CD4-positive, alpha-beta T cell (primary cell): Measurements from ENCODE around the gene TRAK2. TPM values are rescaled to one million over a fixed set of nuclear protein-coding genes. Genes with fewer than 3 reads are reported as not detected.

ENCODE experiments used
- ATAC-seq: fragments of 200-7000 bp; cut with Tn5 transposase; one replicate; pipeline ENCODE4 v1.10.0; 2022; ENCODE audit warnings: mild to moderate bottlenecking; ENCODE audit not compliant: poor library complexity
- CTCF ChIA-PET: fragments of 350-600 bp; sonication (Branson Sonifier 250); formaldehyde crosslinking; loops from one replicate; lab custom pipeline; 2021; ENCODE audit warnings: antibody characterized with exemption, inconsistent platforms; lab: Charles Lee
- POLR2A ChIA-PET: fragments of 350-600 bp; sonication (Branson Sonifier 250); formaldehyde crosslinking; loops from one replicate; lab custom pipeline; 2021; ENCODE audit warnings: antibody characterized with exemption, inconsistent platforms; lab: Charles Lee
- DNase-seq, 14 experiments: peaks; one replicate each; pipeline ENCODE4 v3.0.0-alpha.2; 2013 to 2020; ENCODE audit warnings: mixed read lengths in 2 of 14
- H3K27ac ChIP-seq, 2 donors: one replicate each; pipeline versions ENCODE4 v1.5.1 to v1.7.0; 2013; ENCODE audit warnings: low read length in 2 of 2, low read depth in 1 of 2, mild to moderate bottlenecking in 1 of 2
- H3K27me3 ChIP-seq, 2 experiments: 1 replicate in 1 of 2; 2 replicates in 1 of 2; pipeline versions ENCODE4 v1.6.1 to v1.7.0; 2013; ENCODE audit warnings: low read length in 2 of 2, control low read depth in 1 of 2, mild to moderate bottlenecking in 1 of 2, moderate library complexity in 1 of 2; ENCODE audit not compliant: insufficient read depth in 2 of 2, control insufficient read depth in 1 of 2
- H3K36me3 ChIP-seq: one replicate; pipeline ENCODE4 v1.6.1; 2013; ENCODE audit warnings: low read length, control low read depth; ENCODE audit not compliant: insufficient read depth
- H3K4me1 ChIP-seq: one replicate; pipeline ENCODE4 v1.6.1; 2013; ENCODE audit warnings: low read length, control low read depth; ENCODE audit not compliant: insufficient read depth
- H3K4me3 ChIP-seq: one replicate; pipeline ENCODE4 v1.5.1; 2013; ENCODE audit warnings: mild to moderate bottlenecking, low read length, moderate library complexity
- H3K9me3 ChIP-seq, 2 experiments: 1 replicate in 1 of 2; 2 replicates in 1 of 2; pipeline versions ENCODE4 v1.6.1 to v1.7.0; 2013; ENCODE audit warnings: low read length in 2 of 2, mild to moderate bottlenecking in 2 of 2, control low read depth in 1 of 2, moderate library complexity in 1 of 2; ENCODE audit not compliant: control insufficient read depth in 1 of 2, insufficient read depth in 1 of 2
- H3K27ac Mint-ChIP-seq: one replicate; pipeline ENCODE4 v1.8.0; 2020; ENCODE audit warnings: mixed read lengths
- H3K27me3 Mint-ChIP-seq: one replicate; pipeline ENCODE4 v1.8.0; 2021; ENCODE audit warnings: mixed read lengths
- H3K36me3 Mint-ChIP-seq: one replicate; pipeline ENCODE4 v1.8.0; 2021; ENCODE audit warnings: low read depth, mixed read lengths
- H3K4me1 Mint-ChIP-seq: one replicate; pipeline ENCODE4 v1.8.0; 2021; ENCODE audit warnings: low read depth, mixed read lengths
- H3K4me3 Mint-ChIP-seq: one replicate; pipeline ENCODE4 v1.8.0; 2020; ENCODE audit warnings: mild to moderate bottlenecking, mixed read lengths
- H3K9me3 Mint-ChIP-seq: one replicate; pipeline ENCODE4 v1.8.0; 2020; ENCODE audit warnings: mixed read lengths
- CTCF ChIP-seq: fragments of 200-600 bp; IDR thresholded peaks from one replicate; pipeline ENCODE4 v1.8.0; 2022; ENCODE audit warnings: antibody characterized with exemption, mild to moderate bottlenecking
- intact Hi-C, 2 experiments: fragments of 100-400 bp; cut with DNase I in 1 of 2; cut with micrococcal nuclease in 1 of 2; formaldehyde crosslinking; loops; one replicate each; pipeline versions ENCODE4 v1.15.1 to v1.9.0; 2023 to 2025; cut with DNase I, micrococcal nuclease
- total RNA-seq, 174 experiments: library from RNA in 2 of 174; stranded (reverse) in 2 of 174; gene quantifications; one replicate each; pipeline ENCODE4 v1.2.3 and lab custom pipeline; 2021 to 2026

TRAK2 gene
- total RNA-seq, 2 experiments from 2014 or later: 32.5 to 35.6 TPM

GRCh38 chr2:201366146-201366545, 85.1 kb downstream of the TRAK2 start:
- POLR2A ChIA-PET: interaction anchor here (2.8 kb wide), 1 partner anchor 133 kb away, joined by 14 read pairs; no protein-coding TSS in a partner anchor
- no peaks in the 10 kb centered on the region for H3K27me3 ChIP-seq
- Mint-ChIP-seq H3K36me3 (peaks cover 70% of the 10 kb centered on the region), H3K4me1 (peaks cover 27% of the 10 kb centered on the region), H3K27ac (no peak overlapping the region), H3K9me3 (peaks cover 5% of the 10 kb centered on the region), H3K4me3 (no peak overlapping the region), H3K27me3 (no peaks in the 10 kb centered on the region)
- no peak for TF ChIP-seq CTCF
- intact Hi-C loops: loop anchor here in 1 of 2 experiments (10.0 kb wide), 1 partner anchor 461 kb away; no protein-coding TSS in a partner anchor
- peaks cover 17% of the 10 kb centered on the region for H3K36me3 ChIP-seq
- CTCF ChIA-PET: no interaction called here
- peaks cover 17% of the 10 kb centered on the region for H3K4me1 ChIP-seq
- no peak for ATAC-seq
- H3K4me3 ChIP-seq: no peak overlapping the region
- H3K9me3 ChIP-seq: peaks cover 8 to 16% of the 10 kb centered on the region in 2 experiments
- no peak for DNase-seq
- H3K27ac ChIP-seq: no peak overlapping the region

GRCh38 chr2:201363857-201364560, 87.2 kb downstream of the TRAK2 start:
- peaks cover 5% of the 10 kb centered on the region for H3K9me3 Mint-ChIP-seq
- peaks cover 60% of the 10 kb centered on the region for H3K36me3 Mint-ChIP-seq
- ATAC-seq: peak; percentile 97
- no peaks in the 10 kb centered on the region for H3K27me3 Mint-ChIP-seq
- Histone ChIP-seq H3K4me3 (no peak overlapping the region), H3K27ac (no peak overlapping the region), H3K9me3 (peaks cover 8 to 11% of the 10 kb centered on the region in 2 experiments), H3K4me1 (peaks cover 17% of the 10 kb centered on the region), H3K36me3 (peaks cover 6% of the 10 kb centered on the region), H3K27me3 (no peaks in the 10 kb centered on the region)
- CTCF ChIA-PET: interaction anchor here (0.6 to 2.5 kb wide), 12 partner anchors 16 to 181 kb away, joined by 3 to 22 read pairs (median 3); partner anchors contain the start of genes CASP10, CASP8, STRADB and TRAK2
- peaks cover 36% of the 10 kb centered on the region for H3K4me1 Mint-ChIP-seq
- DNase-seq: peak in 7 of 14 experiments; percentile 3 to 75 (median 48)
- H3K27ac Mint-ChIP-seq: peak overlapping the region; percentile 28
- H3K4me3 Mint-ChIP-seq: no peak overlapping the region
- intact Hi-C loops: loop anchor here (1.0 to 10.0 kb wide), 7 partner anchors 87 to 815 kb away; partner anchors contain the start of gene CASP10 (in 1 of the 2)
- POLR2A ChIA-PET: interaction anchor here (0.6 to 2.8 kb wide), 8 partner anchors 33 to 131 kb away, joined by 3 to 14 read pairs (median 6); partner anchors contain the start of genes CASP8, STRADB and TRAK2
- peak; percentile 95 for TF ChIP-seq CTCF

GRCh38 chr2:201362396-201362795, 88.9 kb downstream of the TRAK2 start:
- H3K4me3 Mint-ChIP-seq: no peak overlapping the region
- H3K9me3 Mint-ChIP-seq: peaks cover 2% of the 10 kb centered on the region
- H3K27me3 Mint-ChIP-seq: no peaks in the 10 kb centered on the region
- CTCF ChIA-PET: interaction anchor here (1.0 to 1.3 kb wide), 2 partner anchors 126 to 130 kb away, joined by 3 read pairs; no protein-coding TSS in a partner anchor
- Histone ChIP-seq H3K36me3 (peaks cover 6% of the 10 kb centered on the region), H3K4me3 (no peak overlapping the region), H3K9me3 (peaks cover 8 to 11% of the 10 kb centered on the region in 2 experiments), H3K27ac (no peak overlapping the region), H3K27me3 (no peaks in the 10 kb centered on the region), H3K4me1 (peaks cover 17% of the 10 kb centered on the region)
- intact Hi-C loops: loop anchor here (2.0 to 10.0 kb wide), 4 partner anchors 85 to 816 kb away; partner anchors contain the start of gene CASP10 (in 1 of the 2)
- TF ChIP-seq CTCF: no peak
- H3K27ac Mint-ChIP-seq: peak overlapping the region; percentile 60
- POLR2A ChIA-PET: interaction anchor here (1.0 to 1.2 kb wide), 3 partner anchors 119 to 130 kb away, joined by 3 to 5 read pairs (median 4); no protein-coding TSS in a partner anchor
- peaks cover 49% of the 10 kb centered on the region for H3K36me3 Mint-ChIP-seq
- peaks cover 36% of the 10 kb centered on the region for H3K4me1 Mint-ChIP-seq
- DNase-seq (no peak), ATAC-seq (no peak)
